ENCODE data around the gene ACTN4. TPM values are rescaled to one million over a fixed set of nuclear protein-coding genes. Genes with fewer than 3 reads are reported as not detected.
"Not testable (repeated sequence)": the region's sequence is repeated elsewhere in the genome, so short reads cannot be mapped to it uniquely, and the experiment has no call there.

The ACTN4 gene
- polyA plus RNA-seq (ENCODE audit: insufficient read length) = 251 TPM

GRCh38 chr19:38647368-38647965, at the start of gene ACTN4:
ACTN4 (plus strand) TSS chr19:38647649; CDS start chr19:38647746, 97 bp downstream.
- peak; percentile 99 for DNase-seq

GRCh38 chr19:38599722-38600121, 47.7 kb upstream of the ACTN4 start:
- no peak for DNase-seq

GRCh38 chr19:38602856-38603255, 44.6 kb upstream of the ACTN4 start:
- DNase-seq = not testable (repeated sequence)

- DNase-seq = no peak
Measured at GRCh38 chr19:38606131-38606530, 41.3 kb upstream of the ACTN4 start.

GRCh38 chr19:38614289-38614688, 33.2 kb upstream of the ACTN4 start:
- DNase-seq = no peak

- DNase-seq = no peak
Measured at GRCh38 chr19:38615007-38615581, 32.4 kb upstream of the ACTN4 start.

GRCh38 chr19:38616265-38616664, 31.2 kb upstream of the ACTN4 start:
- no peak for DNase-seq

- no peak for DNase-seq
Measured at GRCh38 chr19:38617283-38617763, 30.1 kb upstream of the ACTN4 start.

GRCh38 chr19:38617764-38618589, 29.5 kb upstream of the ACTN4 start, which contains the start of gene MAP4K1:
MAP4K1 (minus strand) TSS chr19:38617953; CDS start chr19:38617895, 58 bp downstream.
- DNase-seq = no peak

GRCh38 chr19:38618590-38619360, 28.7 kb upstream of the ACTN4 start, which contains the start of gene EIF3K:
EIF3K (plus strand) TSS chr19:38619188; CDS start chr19:38619269, 81 bp downstream.
- peak; percentile 100 for DNase-seq

- DNase-seq = no peak
Measured at GRCh38 chr19:38619361-38620174, 27.9 kb upstream of the ACTN4 start.

- no peak for DNase-seq
Measured at GRCh38 chr19:38624822-38625221, 22.6 kb upstream of the ACTN4 start.

- no peak for DNase-seq
Measured at GRCh38 chr19:38626401-38626800, 21.0 kb upstream of the ACTN4 start.

- no peak for DNase-seq
Measured at GRCh38 chr19:38629568-38629967, 17.9 kb upstream of the ACTN4 start.

GRCh38 chr19:38631301-38631700, 16.1 kb upstream of the ACTN4 start:
- DNase-seq = not testable (repeated sequence)

- DNase-seq = not testable (repeated sequence)
Measured at GRCh38 chr19:38631811-38632475, 15.5 kb upstream of the ACTN4 start.

GRCh38 chr19:38632476-38633213, 14.8 kb upstream of the ACTN4 start:
- DNase-seq = no peak

- peak; percentile 80 for DNase-seq
Measured at GRCh38 chr19:38634757-38635482, 12.5 kb upstream of the ACTN4 start.

Data from hindlimb muscle (tissue), 1 donor.